NT2/D1 (cell line): ENCODE data around the gene SDCCAG8.

Source experiments
- DNase-seq: peaks from one replicate; pipeline ENCODE4 v3.0.0-alpha.2; 2011; ENCODE audit warnings: low read depth, low spot score
- H3K27me3 ChIP-seq: 2 replicates; pipeline ENCODE4 v1.6.0; 2011; ENCODE audit warnings: mild to moderate bottlenecking; ENCODE audit not compliant: insufficient read length, insufficient read depth
- H3K36me3 ChIP-seq: 2 replicates; pipeline ENCODE4 v1.6.1; 2011; ENCODE audit warnings: mild to moderate bottlenecking, low read length, mixed read lengths; ENCODE audit not compliant: insufficient read depth, insufficient read length
- H3K4me1 ChIP-seq: 2 replicates; pipeline ENCODE4 v1.5.1; 2011; ENCODE audit not compliant: insufficient read depth, insufficient read length
- H3K4me3 ChIP-seq: 2 replicates; pipeline ENCODE4 v1.5.1; 2011; ENCODE audit warnings: low read depth; ENCODE audit not compliant: insufficient read length
- H3K9ac ChIP-seq: 2 replicates; pipeline ENCODE4 v1.6.0; 2011; ENCODE audit warnings: low read depth; ENCODE audit not compliant: insufficient read length
- H3K9me3 ChIP-seq: 2 replicates; pipeline ENCODE4 v1.5.1; 2011; ENCODE audit warnings: mild to moderate bottlenecking, low read length; ENCODE audit not compliant: insufficient read depth
- SUZ12 ChIP-seq: IDR thresholded peaks from 2 replicates; pipeline ENCODE4 v1.6.1; 2011; ENCODE audit not compliant: insufficient read length, insufficient read depth; ENCODE audit errors: extremely low read depth
- YY1 ChIP-seq: IDR thresholded peaks from 2 replicates; pipeline ENCODE4 v1.6.1; 2011; ENCODE audit not compliant: insufficient read length, insufficient read depth
- ZNF274 ChIP-seq: IDR thresholded peaks from 2 replicates; pipeline ENCODE4 v1.6.1; 2011; ENCODE audit warnings: mild to moderate bottlenecking, low read depth, low read length

SDCCAG8 gene

GRCh38 chr1:243435836-243436235 is 180.0 kb downstream of the SDCCAG8 start:
- no peak for TF ChIP-seq YY1
- no peak for DNase-seq
- no peak overlapping the region for H3K9ac ChIP-seq
- no peaks in the 10 kb centered on the region for H3K9me3 ChIP-seq
- no peaks in the 10 kb centered on the region for H3K27me3 ChIP-seq
- no peaks in the 10 kb centered on the region for H3K36me3 ChIP-seq
- H3K4me3 ChIP-seq = no peak overlapping the region
- no peaks in the 10 kb centered on the region for H3K4me1 ChIP-seq

GRCh38 chr1:243438146-243438545 is 182.3 kb downstream of the SDCCAG8 start:
- DNase-seq = no peak
- Histone ChIP-seq H3K9me3 (no peaks in the 10 kb centered on the region), H3K9ac (no peak overlapping the region), H3K27me3 (no peaks in the 10 kb centered on the region), H3K36me3 (no peaks in the 10 kb centered on the region), H3K4me1 (no peaks in the 10 kb centered on the region), H3K4me3 (no peak overlapping the region)
- TF ChIP-seq YY1 (no peak), SUZ12 (no peak), ZNF274 (no peak)

- Histone ChIP-seq H3K36me3 (no peaks in the 10 kb centered on the region), H3K9ac (no peak overlapping the region), H3K4me3 (no peak overlapping the region), H3K9me3 (no peaks in the 10 kb centered on the region), H3K4me1 (no peaks in the 10 kb centered on the region), H3K27me3 (no peaks in the 10 kb centered on the region)
- no peak for DNase-seq
- TF ChIP-seq ZNF274 (no peak), SUZ12 (no peak), YY1 (no peak)
Observed at GRCh38 chr1:243438815-243439214, 183.0 kb downstream of the SDCCAG8 start.

DNA sequence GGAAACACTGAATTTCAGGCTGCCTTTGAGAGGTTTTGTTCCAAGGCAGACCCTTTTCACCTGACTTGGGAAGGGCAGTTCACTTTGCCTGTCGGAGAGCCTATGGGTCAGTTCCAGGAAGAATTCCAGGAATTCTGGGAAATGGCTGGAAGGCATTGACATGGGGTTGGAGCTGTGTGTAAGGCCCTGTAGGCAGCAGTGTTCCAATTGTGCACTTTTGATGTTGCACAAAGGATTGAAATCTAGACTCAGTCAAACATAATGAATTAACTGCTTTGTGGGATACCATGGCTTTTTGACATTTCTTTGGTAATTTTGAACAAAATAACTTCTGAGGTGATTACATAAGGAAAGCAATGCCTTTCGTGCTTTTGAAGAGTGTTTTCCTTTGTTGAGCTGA is 184.6 kb downstream of the SDCCAG8 start:
- Histone ChIP-seq H3K36me3 (no peaks in the 10 kb centered on the region), H3K4me3 (no peak overlapping the region), H3K4me1 (no peaks in the 10 kb centered on the region), H3K27me3 (no peaks in the 10 kb centered on the region), H3K9me3 (no peaks in the 10 kb centered on the region), H3K9ac (no peak overlapping the region)
- TF ChIP-seq SUZ12 = no peak
- TF ChIP-seq YY1 = no peak
- TF ChIP-seq ZNF274 = no peak
- peak; percentile 67 for DNase-seq

- TF ChIP-seq SUZ12 (no peak), YY1 (no peak), ZNF274 (no peak)
- no peaks in the 10 kb centered on the region for H3K27me3 ChIP-seq
- DNase-seq = no peak
- no peak overlapping the region for H3K9ac ChIP-seq
- H3K9me3 ChIP-seq = no peaks in the 10 kb centered on the region
- no peak overlapping the region for H3K4me3 ChIP-seq
- H3K4me1 ChIP-seq = no peaks in the 10 kb centered on the region
- no peaks in the 10 kb centered on the region for H3K36me3 ChIP-seq
Observed at GRCh38 chr1:243441601-243442000, 185.8 kb downstream of the SDCCAG8 start.

- H3K4me1 ChIP-seq = no peaks in the 10 kb centered on the region
- H3K9ac ChIP-seq = no peak overlapping the region
- TF ChIP-seq YY1 (no peak), SUZ12 (no peak)
- H3K4me3 ChIP-seq = no peak overlapping the region
- no peaks in the 10 kb centered on the region for H3K9me3 ChIP-seq
- no peaks in the 10 kb centered on the region for H3K36me3 ChIP-seq
- no peaks in the 10 kb centered on the region for H3K27me3 ChIP-seq
- no peak for DNase-seq
Observed at GRCh38 chr1:243443557-243443956, 187.7 kb downstream of the SDCCAG8 start.

- Histone ChIP-seq H3K4me1 (no peaks in the 10 kb centered on the region), H3K9ac (no peak overlapping the region), H3K9me3 (no peaks in the 10 kb centered on the region), H3K27me3 (no peaks in the 10 kb centered on the region), H3K4me3 (no peak overlapping the region), H3K36me3 (no peaks in the 10 kb centered on the region)
- DNase-seq = no peak
- TF ChIP-seq SUZ12 (no peak), ZNF274 (no peak), YY1 (no peak)
Observed at GRCh38 chr1:243447347-243447746, 191.5 kb downstream of the SDCCAG8 start.

- Histone ChIP-seq H3K4me1 (no peaks in the 10 kb centered on the region), H3K9ac (no peak overlapping the region), H3K4me3 (no peak overlapping the region), H3K27me3 (no peaks in the 10 kb centered on the region), H3K36me3 (no peaks in the 10 kb centered on the region), H3K9me3 (no peaks in the 10 kb centered on the region)
- TF ChIP-seq SUZ12 = no peak
- TF ChIP-seq ZNF274 = no peak
- TF ChIP-seq YY1 = no peak
- DNase-seq = no peak
Observed at GRCh38 chr1:243447844-243448243, 192.0 kb downstream of the SDCCAG8 start.
